UCSD-AML1 (cell line): ENCODE results near the gene SLC26A2.

Experiments
- DNase-seq: peaks from one replicate; lab custom pipeline; 2025; ENCODE audit not compliant: unreplicated experiment; lab: John Stamatoyannopoulos, UW

The SLC26A2 gene

GRCh38 chr5:150035139-150035895 lies 74.8 kb downstream of the SLC26A2 start:
- no peak for DNase-seq

- DNase-seq, result no peak
Observed at GRCh38 chr5:150036513-150036912, 76.0 kb downstream of the SLC26A2 start.
